ENCODE measurements around the gene C6. TPM values are rescaled to one million over a fixed set of nuclear protein-coding genes. Genes with fewer than 3 reads are reported as not detected.

Gene C6
- total and polyA plus RNA-seq, 2 of the 13 experiments (the other 11 are each of a cell fraction or from before 2014, with no cell fraction given) = 0.28 to 4.7 TPM

DNA sequence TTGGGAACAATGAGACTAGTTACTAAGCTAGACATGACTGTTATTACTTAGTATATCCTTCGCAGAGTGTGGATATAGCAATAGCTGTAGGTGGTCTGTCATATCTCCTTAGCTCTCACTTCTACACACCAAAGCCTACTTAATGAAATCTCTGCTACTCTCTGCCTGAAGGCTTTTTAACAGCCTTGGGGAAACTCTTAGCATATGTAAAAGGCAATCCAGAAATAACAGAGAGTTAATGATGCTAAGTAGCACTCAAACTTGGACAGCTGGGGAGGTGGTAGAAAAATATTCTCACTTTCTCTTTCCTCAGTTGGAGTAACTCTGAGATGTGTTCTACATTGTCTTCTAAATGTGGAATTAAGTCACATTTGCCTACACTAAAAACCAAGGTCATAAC is 30.2 kb upstream of the C6 start (continued):
- TF ChIP-seq ONECUT2 (CRISPR knock-in tag; IDR thresholded peaks at IDR 0.05) = no peak
- TF ChIP-seq, protein P1, sequence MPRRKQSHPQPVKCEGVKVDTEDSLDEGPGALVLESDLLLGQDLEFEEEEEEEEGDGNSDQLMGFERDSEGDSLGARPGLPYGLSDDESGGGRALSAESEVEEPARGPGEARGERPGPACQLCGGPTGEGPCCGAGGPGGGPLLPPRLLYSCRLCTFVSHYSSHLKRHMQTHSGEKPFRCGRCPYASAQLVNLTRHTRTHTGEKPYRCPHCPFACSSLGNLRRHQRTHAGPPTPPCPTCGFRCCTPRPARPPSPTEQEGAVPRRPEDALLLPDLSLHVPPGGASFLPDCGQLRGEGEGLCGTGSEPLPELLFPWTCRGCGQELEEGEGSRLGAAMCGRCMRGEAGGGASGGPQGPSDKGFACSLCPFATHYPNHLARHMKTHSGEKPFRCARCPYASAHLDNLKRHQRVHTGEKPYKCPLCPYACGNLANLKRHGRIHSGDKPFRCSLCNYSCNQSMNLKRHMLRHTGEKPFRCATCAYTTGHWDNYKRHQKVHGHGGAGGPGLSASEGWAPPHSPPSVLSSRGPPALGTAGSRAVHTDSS (CRISPR knock-in tag; conservative IDR thresholded peaks at IDR 0.05) = no peak
- TF ChIP-seq MBD4 (IDR thresholded peaks at IDR 0.05; ENCODE audit: borderline replicate concordance, low read length) = no peak
- TF ChIP-seq GABPB1 (CRISPR knock-in tag; IDR thresholded peaks at IDR 0.05) = no peak
- no peak for TF ChIP-seq JDP2 (CRISPR knock-in tag; IDR thresholded peaks at IDR 0.05; ENCODE audit: borderline replicate concordance)
- TF ChIP-seq SMARCC2 (IDR thresholded peaks at IDR 0.05) = no peak
- TF ChIP-seq, protein P2, sequence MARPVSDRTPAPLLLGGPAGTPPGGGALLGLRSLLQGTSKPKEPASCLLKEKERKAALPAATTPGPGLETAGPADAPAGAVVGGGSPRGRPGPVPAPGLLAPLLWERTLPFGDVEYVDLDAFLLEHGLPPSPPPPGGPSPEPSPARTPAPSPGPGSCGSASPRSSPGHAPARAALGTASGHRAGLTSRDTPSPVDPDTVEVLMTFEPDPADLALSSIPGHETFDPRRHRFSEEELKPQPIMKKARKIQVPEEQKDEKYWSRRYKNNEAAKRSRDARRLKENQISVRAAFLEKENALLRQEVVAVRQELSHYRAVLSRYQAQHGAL (CRISPR knock-in tag; IDR thresholded peaks at IDR 0.05; ENCODE audit: not compliant biosample characterization) = no peak

DNA sequence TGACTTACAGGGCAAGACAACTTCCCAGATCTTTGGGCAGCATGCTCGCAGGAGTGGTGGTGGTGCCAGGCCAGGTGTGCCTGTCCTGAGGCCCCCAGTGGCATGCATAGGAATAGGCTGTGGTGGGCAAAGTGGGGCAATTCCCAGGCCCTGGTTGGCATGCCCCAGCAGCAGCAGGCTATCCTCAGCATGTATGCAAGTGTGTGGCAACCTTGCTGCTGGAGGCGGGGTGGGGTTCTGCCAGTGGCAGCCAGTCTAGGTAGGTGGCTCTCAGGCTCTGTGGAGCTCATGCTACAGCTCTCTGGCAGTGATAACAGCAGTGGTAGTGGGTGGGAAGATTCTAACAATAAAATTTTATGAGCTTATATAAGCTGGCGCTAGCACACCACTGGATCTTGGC is 27.7 kb upstream of the C6 start:
- Histone ChIP-seq H3K27me3 (ENCODE audit: control insufficient read depth in 1 of 2, insufficient read depth in 2 of 2, low read length in 2 of 2) (no peaks in the 10 kb centered on the region), H3K9ac (ENCODE audit: insufficient read depth, low read depth, low read length) (no peak overlapping the region), H3K4me1 (ENCODE audit: insufficient read depth, low read length) (no peaks in the 10 kb centered on the region), H3K27ac (ENCODE audit: extremely low read length, insufficient read depth, low read length) (no peak overlapping the region), H4K20me1 (ENCODE audit: insufficient read depth, low read length) (no peaks in the 10 kb centered on the region), H3K79me2 (ENCODE audit: insufficient read depth, low read length) (no peaks in the 10 kb centered on the region), H3K4me3 (replicated peaks in 1 of 3; ENCODE audit: insufficient read depth in 1 of 3, low read depth in 2 of 3, low read length in 3 of 3) (no peak overlapping the region), H3K36me3 (replicated peaks in 1 of 2; ENCODE audit: control insufficient read depth in 1 of 2, insufficient read depth in 2 of 2, low read length in 2 of 2) (no peaks in the 10 kb centered on the region), H3K4me2 (ENCODE audit: low read depth, low read length) (no peak overlapping the region), H2AFZ (ENCODE audit: low read length) (no peak overlapping the region), H3K9me3 (ENCODE audit: low read length) (peaks cover 23% of the 10 kb centered on the region)
- FAIRE-seq (no peak), ATAC-seq (no peak), DNase-seq (ENCODE audit: low spot score) (no peak)
- in situ Hi-C loops (cut with HindIII; ENCODE audit: extremely low pct_ligation_motif_present, low pct_unique_long_range_greater_than_20kb) (no loop called here), intact Hi-C loops (cut with micrococcal nuclease; ENCODE audit: unreplicated experiment) (no loop called here)
- TF ChIP-seq, protein P3, sequence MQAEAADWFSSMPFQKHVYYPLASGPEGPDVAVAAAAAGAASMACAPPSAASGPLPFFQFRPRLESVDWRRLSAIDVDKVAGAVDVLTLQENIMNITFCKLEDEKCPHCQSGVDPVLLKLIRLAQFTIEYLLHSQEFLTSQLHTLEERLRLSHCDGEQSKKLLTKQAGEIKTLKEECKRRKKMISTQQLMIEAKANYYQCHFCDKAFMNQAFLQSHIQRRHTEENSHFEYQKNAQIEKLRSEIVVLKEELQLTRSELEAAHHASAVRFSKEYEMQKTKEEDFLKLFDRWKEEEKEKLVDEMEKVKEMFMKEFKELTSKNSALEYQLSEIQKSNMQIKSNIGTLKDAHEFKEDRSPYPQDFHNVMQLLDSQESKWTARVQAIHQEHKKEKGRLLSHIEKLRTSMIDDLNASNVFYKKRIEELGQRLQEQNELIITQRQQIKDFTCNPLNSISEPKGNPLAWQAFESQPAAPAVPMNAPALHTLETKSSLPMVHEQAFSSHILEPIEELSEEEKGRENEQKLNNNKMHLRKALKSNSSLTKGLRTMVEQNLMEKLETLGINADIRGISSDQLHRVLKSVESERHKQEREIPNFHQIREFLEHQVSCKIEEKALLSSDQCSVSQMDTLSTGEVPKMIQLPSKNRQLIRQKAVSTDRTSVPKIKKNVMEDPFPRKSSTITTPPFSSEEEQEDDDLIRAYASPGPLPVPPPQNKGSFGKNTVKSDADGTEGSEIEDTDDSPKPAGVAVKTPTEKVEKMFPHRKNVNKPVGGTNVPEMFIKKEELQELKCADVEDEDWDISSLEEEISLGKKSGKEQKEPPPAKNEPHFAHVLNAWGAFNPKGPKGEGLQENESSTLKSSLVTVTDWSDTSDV (CRISPR knock-in tag; IDR thresholded peaks at IDR 0.05) = no peak
- TF ChIP-seq KLF11 (CRISPR knock-in tag; IDR thresholded peaks at IDR 0.05) (no peak), ZNF430 (CRISPR knock-in tag; IDR thresholded peaks at IDR 0.05) (no peak), MED13 (CRISPR knock-in tag; IDR thresholded peaks at IDR 0.05) (no peak), SRSF4 (IDR thresholded peaks at IDR 0.05; ENCODE audit: low read depth, low read length, poor library complexity, severe bottlenecking) (no peak), PTBP1 (IDR thresholded peaks at IDR 0.05; ENCODE audit: low read depth, low read length, poor library complexity, severe bottlenecking) (no peak)
- 20% methylated on average over 1 of the region's 3 CpGs for WGBS (ENCODE audit: low lambda C conversion rate)
- POLR2A ChIA-PET = no interaction called here
- BruUV-seq (replicated peaks) = no TSS peak
- CTCF ChIA-PET (ENCODE audit: low intra/inter-chr PET ratio, low total read pairs) = no interaction called here

Measured in HepG2 (cell line).